ENCODE results near the gene FBXL17.
A peak's percentile ranks its signal among the peaks of the same experiment; 100 is the strongest.

The FBXL17 gene

GRCh38 chr5:108149369-108149768, 232.5 kb downstream of the FBXL17 start:
- no peak for DNase-seq (ENCODE audit: low read depth)

GRCh38 chr5:108148715-108149139, 233.2 kb downstream of the FBXL17 start:
- peak; percentile 28 for DNase-seq (ENCODE audit: low read depth)

- DNase-seq (ENCODE audit: low read depth), result no peak
These were observed 235.7 kb downstream of the FBXL17 start for GRCh38 chr5:108146222-108146621.

- no peak for DNase-seq (ENCODE audit: low read depth)
These were observed 236.5 kb downstream of the FBXL17 start for GRCh38 chr5:108145351-108145750.

GRCh38 chr5:108144332-108144731, 237.6 kb downstream of the FBXL17 start:
- DNase-seq (ENCODE audit: low read depth), result no peak

GRCh38 chr5:108143581-108143980, 238.3 kb downstream of the FBXL17 start:
- DNase-seq (ENCODE audit: low read depth), result peak; percentile 65

- DNase-seq (ENCODE audit: low read depth), result peak; percentile 24
These were observed 240.2 kb downstream of the FBXL17 start for GRCh38 chr5:108141676-108142075.

GRCh38 chr5:108136493-108136892, 245.4 kb downstream of the FBXL17 start:
- DNase-seq (ENCODE audit: low read depth), result no peak

GRCh38 chr5:108129129-108129528, 252.8 kb downstream of the FBXL17 start:
- DNase-seq (ENCODE audit: low read depth), result no peak

GRCh38 chr5:108125771-108126511, 256.0 kb downstream of the FBXL17 start:
- DNase-seq (ENCODE audit: low read depth), result no peak

- no peak for DNase-seq (ENCODE audit: low read depth)
These were observed 257.3 kb downstream of the FBXL17 start for GRCh38 chr5:108124596-108124995.

- no peak for DNase-seq (ENCODE audit: low read depth)
These were observed 259.2 kb downstream of the FBXL17 start for GRCh38 chr5:108122702-108123101.

GRCh38 chr5:108118813-108119514, 262.9 kb downstream of the FBXL17 start:
- DNase-seq (ENCODE audit: low read depth), result no peak

GRCh38 chr5:108115673-108116072, 266.2 kb downstream of the FBXL17 start:
- no peak for DNase-seq (ENCODE audit: low read depth)

- DNase-seq (ENCODE audit: low read depth), result no peak
These were observed 267.9 kb downstream of the FBXL17 start for GRCh38 chr5:108113950-108114349.

GRCh38 chr5:108111736-108112135, 270.2 kb downstream of the FBXL17 start:
- no peak for DNase-seq (ENCODE audit: low read depth)

GRCh38 chr5:108109059-108109458, 272.8 kb downstream of the FBXL17 start:
- DNase-seq (ENCODE audit: low read depth), result no peak

- no peak for DNase-seq (ENCODE audit: low read depth)
These were observed 277.4 kb downstream of the FBXL17 start for GRCh38 chr5:108104448-108104847.

GRCh38 chr5:108102463-108102862, 279.4 kb downstream of the FBXL17 start:
- DNase-seq (ENCODE audit: low read depth), result no peak

- DNase-seq (ENCODE audit: low read depth), result no peak
These were observed 280.1 kb downstream of the FBXL17 start for GRCh38 chr5:108101821-108102220.

GRCh38 chr5:108101130-108101529, 280.8 kb downstream of the FBXL17 start:
- no peak for DNase-seq (ENCODE audit: low read depth)

GRCh38 chr5:108094800-108095199, 287.1 kb downstream of the FBXL17 start:
- DNase-seq (ENCODE audit: low read depth), result no peak

GRCh38 chr5:108093186-108093585, 288.7 kb downstream of the FBXL17 start:
- peak; percentile 38 for DNase-seq (ENCODE audit: low read depth)

- no peak for DNase-seq (ENCODE audit: low read depth)
These were observed 291.0 kb downstream of the FBXL17 start for GRCh38 chr5:108090946-108091345.
